HepG2 (cell line): ENCODE data around the gene ZCCHC7. TPM values are rescaled to one million over a fixed set of nuclear protein-coding genes. Genes with fewer than 3 reads are reported as not detected.

Source experiments
- ATF1 ChIP-seq: IDR thresholded peaks from 2 replicates; pipeline ENCODE4 v1.6.1; 2016; ENCODE audit warnings: mild to moderate bottlenecking, control low read depth
- DNMT3B ChIP-seq: conservative IDR thresholded peaks from 2 replicates; pipeline ENCODE4 v1.6.1; 2016; ENCODE audit warnings: missing biosample characterization, control low read depth
- GTF3A ChIP-seq: sonication (generic); formaldehyde crosslinking; conservative IDR thresholded peaks from 2 replicates; pipeline ENCODE4 v1.4.0; 2020; ENCODE audit warnings: mild to moderate bottlenecking, missing genetic modification reagents
- ZNF431 ChIP-seq: sonication (generic); formaldehyde crosslinking; IDR thresholded peaks from 2 replicates; pipeline ENCODE4 v1.9.0; 2022; ENCODE audit warnings: missing genetic modification reagents, low read depth, mild to moderate bottlenecking, borderline replicate concordance
- polyA plus RNA-seq, 8 experiments: library from polyadenylated mRNA; depleted of rRNA in 3 of 8; stranded (reverse) in 7 of 8; unstranded in 1 of 8; fragments of >200 nt; fragmentation: Illumina TruSeq in 4 of 8; extraction: Trizol in 4 of 8; gene quantifications; 2 replicates each; pipeline versions ENCODE4 v1.2.1 to v1.2.3, GENCODE V29; 2011 to 2016; ENCODE audit warnings: low read depth in 4 of 8, missing spikeins in 1 of 8, mixed read lengths in 1 of 8; ENCODE audit not compliant: insufficient read depth in 1 of 8
- total RNA-seq, 5 experiments: library from RNA; depleted of rRNA; stranded (reverse); fragments of >200 nt; fragmentation: Illumina TruSeq; extraction: Trizol; gene quantifications; 2 replicates each; pipeline ENCODE4 v1.2.3, GENCODE V29; 2016; ENCODE audit warnings: low read depth in 1 of 5
- TF ChIP-seq, protein P1 (sequence below): sonication (generic); formaldehyde crosslinking; IDR thresholded peaks from 2 replicates; pipeline ENCODE4 v1.4.0; 2020; ENCODE audit warnings: mild to moderate bottlenecking, missing genetic modification reagents
- TF ChIP-seq, protein P2 (sequence below): sonication (generic); formaldehyde crosslinking; IDR thresholded peaks from 2 replicates; pipeline ENCODE4 v1.4.0; 2020; ENCODE audit warnings: low read depth, missing genetic modification reagents
- TF ChIP-seq, protein P3 (sequence below): sonication (generic); formaldehyde crosslinking; IDR thresholded peaks from 2 replicates; pipeline ENCODE4 v1.5.0; 2020; ENCODE audit warnings: mild to moderate bottlenecking, missing genetic modification reagents, borderline replicate concordance

Gene ZCCHC7
- total and polyA plus RNA-seq, 2 of the 13 experiments (the other 11 are each of a cell fraction or from before 2014, with no cell fraction given): 13.6 to 19.3 TPM

DNA sequence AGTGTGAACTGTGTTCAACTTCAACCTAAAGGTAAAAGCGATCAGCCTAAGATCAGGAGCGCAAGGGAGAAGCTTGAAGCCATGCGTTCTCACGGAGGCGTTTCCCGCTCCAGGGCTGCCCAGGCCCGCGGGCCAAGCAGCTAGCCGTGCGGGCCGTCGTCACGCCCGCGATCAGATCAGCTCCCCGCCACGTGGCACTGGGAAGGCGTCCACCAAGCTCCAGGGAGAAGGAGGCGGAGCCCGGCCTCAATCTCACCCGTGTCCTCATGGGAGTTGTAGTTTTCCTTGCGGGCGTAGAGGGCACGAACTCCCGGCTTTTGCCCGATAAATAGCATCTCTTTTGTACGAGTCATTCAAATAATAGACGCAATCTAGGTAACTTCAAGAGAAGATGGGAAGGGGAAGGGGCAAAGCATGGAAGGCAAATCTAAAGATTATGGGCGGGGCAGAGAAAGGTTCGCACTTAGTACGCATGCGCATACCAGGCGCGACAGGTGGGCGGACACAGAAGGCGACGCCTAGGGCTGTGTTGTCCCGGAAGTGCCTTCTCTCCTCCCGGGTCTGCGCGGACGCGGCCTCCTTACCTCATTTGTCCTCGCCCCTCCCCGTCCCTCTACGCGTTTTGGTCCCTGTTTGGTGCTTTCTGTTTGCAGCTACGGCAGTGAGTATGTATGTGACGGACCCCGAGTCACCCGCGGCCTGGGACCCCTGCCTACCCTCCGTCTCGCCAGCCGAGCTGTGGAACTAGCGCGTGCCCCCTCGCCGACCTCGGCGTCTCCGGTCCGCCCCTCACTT lies 40.8 kb upstream of the ZCCHC7 start (continued):
- TF ChIP-seq, protein P1, sequence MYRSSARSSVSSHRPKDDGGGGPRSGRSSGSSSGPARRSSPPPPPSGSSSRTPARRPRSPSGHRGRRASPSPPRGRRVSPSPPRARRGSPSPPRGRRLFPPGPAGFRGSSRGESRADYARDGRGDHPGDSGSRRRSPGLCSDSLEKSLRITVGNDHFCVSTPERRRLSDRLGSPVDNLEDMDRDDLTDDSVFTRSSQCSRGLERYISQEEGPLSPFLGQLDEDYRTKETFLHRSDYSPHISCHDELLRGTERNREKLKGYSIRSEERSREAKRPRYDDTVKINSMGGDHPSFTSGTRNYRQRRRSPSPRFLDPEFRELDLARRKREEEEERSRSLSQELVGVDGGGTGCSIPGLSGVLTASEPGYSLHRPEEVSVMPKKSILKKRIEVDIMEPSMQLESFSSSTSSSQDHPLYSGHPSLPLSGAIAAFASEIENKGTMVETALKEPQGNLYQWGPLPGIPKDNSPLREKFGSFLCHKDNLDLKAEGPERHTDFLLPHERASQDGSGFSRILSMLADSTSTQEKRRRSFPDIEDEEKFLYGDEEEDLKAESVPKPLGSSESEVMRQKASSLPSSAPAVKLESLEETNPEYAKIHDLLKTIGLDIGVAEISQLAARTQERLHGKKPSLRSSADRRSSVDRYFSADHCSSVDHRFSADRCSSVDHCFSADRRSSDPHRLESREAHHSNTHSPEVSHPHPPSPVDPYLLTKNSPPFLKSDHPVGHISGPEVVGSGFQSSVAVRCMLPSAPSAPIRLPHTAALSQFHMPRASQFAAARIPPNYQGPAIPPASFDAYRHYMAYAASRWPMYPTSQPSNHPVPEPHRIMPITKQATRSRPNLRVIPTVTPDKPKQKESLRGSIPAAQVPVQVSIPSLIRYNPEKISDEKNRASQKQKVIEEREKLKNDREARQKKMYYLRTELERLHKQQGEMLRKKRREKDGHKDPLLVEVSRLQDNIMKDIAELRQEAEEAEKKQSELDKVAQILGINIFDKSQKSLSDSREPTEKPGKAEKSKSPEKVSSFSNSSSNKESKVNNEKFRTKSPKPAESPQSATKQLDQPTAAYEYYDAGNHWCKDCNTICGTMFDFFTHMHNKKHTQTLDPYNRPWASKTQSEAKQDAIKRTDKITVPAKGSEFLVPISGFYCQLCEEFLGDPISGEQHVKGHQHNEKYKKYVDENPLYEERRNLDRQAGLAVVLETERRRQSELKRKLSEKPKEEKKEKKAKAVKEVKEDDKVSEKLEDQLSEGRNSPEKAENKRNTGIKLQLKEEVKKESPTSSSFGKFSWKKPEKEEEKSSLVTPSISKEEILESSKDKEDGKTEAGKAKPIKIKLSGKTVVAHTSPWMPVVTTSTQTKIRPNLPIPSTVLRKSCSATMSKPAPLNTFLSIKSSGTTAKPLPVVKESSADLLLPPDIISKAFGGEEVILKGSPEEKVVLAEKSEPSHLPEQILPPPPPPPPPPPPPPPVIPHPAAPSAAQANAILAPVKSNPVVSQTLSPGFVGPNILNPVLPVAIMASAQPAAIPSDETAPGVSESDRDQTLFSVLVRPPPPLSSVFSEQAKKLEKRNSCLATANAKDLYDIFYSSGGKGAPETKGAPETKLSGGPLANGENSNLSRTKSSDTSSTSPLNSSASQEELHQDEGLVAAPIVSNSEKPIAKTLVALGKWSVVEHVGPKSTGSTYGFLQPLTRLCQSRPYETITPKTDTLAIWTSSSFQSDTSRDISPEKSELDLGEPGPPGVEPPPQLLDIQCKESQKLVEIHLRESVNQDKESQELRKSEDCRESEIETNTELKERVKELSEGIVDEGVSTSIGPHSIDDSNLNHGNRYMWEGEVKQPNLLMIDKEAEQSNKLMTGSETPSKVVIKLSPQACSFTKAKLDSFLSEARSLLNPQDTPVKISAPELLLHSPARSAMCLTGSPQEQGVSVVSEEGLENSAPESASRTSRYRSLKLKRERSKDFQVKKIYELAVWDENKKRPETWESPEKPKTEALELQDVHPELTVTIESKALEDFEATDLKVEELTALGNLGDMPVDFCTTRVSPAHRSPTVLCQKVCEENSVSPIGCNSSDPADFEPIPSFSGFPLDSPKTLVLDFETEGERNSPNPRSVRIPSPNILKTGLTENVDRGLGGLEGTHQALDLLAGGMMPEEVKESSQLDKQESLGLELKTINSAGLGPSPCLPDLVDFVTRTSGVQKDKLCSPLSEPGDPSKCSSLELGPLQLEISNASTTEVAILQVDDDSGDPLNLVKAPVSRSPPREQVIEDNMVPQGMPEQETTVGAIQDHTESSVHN: peak; percentile 97
- TF ChIP-seq ZNF431 (peak; percentile 99), GTF3A (CRISPR knock-in tag) (no peak), ATF1 (CRISPR knock-in tag) (peak; percentile 61; the same call in 1 of the 2 replicates), DNMT3B (CRISPR knock-in tag) (peak; percentile 99)
- TF ChIP-seq, protein P2, sequence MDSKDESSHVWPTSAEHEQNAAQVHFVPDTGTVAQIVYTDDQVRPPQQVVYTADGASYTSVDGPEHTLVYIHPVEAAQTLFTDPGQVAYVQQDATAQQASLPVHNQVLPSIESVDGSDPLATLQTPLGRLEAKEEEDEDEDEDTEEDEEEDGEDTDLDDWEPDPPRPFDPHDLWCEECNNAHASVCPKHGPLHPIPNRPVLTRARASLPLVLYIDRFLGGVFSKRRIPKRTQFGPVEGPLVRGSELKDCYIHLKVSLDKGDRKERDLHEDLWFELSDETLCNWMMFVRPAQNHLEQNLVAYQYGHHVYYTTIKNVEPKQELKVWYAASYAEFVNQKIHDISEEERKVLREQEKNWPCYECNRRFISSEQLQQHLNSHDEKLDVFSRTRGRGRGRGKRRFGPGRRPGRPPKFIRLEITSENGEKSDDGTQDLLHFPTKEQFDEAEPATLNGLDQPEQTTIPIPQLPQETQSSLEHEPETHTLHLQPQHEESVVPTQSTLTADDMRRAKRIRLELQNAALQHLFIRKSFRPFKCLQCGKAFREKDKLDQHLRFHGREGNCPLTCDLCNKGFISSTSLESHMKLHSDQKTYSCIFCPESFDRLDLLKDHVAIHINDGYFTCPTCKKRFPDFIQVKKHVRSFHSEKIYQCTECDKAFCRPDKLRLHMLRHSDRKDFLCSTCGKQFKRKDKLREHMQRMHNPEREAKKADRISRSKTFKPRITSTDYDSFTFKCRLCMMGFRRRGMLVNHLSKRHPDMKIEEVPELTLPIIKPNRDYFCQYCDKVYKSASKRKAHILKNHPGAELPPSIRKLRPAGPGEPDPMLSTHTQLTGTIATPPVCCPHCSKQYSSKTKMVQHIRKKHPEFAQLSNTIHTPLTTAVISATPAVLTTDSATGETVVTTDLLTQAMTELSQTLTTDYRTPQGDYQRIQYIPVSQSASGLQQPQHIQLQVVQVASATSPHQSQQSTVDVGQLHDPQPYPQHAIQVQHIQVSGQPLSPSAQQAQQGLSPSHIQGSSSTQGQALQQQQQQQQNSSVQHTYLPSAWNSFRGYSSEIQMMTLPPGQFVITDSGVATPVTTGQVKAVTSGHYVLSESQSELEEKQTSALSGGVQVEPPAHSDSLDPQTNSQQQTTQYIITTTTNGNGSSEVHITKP (CRISPR knock-in tag): peak; percentile 68; the same call in 1 of the 2 replicates
- TF ChIP-seq, protein P3, sequence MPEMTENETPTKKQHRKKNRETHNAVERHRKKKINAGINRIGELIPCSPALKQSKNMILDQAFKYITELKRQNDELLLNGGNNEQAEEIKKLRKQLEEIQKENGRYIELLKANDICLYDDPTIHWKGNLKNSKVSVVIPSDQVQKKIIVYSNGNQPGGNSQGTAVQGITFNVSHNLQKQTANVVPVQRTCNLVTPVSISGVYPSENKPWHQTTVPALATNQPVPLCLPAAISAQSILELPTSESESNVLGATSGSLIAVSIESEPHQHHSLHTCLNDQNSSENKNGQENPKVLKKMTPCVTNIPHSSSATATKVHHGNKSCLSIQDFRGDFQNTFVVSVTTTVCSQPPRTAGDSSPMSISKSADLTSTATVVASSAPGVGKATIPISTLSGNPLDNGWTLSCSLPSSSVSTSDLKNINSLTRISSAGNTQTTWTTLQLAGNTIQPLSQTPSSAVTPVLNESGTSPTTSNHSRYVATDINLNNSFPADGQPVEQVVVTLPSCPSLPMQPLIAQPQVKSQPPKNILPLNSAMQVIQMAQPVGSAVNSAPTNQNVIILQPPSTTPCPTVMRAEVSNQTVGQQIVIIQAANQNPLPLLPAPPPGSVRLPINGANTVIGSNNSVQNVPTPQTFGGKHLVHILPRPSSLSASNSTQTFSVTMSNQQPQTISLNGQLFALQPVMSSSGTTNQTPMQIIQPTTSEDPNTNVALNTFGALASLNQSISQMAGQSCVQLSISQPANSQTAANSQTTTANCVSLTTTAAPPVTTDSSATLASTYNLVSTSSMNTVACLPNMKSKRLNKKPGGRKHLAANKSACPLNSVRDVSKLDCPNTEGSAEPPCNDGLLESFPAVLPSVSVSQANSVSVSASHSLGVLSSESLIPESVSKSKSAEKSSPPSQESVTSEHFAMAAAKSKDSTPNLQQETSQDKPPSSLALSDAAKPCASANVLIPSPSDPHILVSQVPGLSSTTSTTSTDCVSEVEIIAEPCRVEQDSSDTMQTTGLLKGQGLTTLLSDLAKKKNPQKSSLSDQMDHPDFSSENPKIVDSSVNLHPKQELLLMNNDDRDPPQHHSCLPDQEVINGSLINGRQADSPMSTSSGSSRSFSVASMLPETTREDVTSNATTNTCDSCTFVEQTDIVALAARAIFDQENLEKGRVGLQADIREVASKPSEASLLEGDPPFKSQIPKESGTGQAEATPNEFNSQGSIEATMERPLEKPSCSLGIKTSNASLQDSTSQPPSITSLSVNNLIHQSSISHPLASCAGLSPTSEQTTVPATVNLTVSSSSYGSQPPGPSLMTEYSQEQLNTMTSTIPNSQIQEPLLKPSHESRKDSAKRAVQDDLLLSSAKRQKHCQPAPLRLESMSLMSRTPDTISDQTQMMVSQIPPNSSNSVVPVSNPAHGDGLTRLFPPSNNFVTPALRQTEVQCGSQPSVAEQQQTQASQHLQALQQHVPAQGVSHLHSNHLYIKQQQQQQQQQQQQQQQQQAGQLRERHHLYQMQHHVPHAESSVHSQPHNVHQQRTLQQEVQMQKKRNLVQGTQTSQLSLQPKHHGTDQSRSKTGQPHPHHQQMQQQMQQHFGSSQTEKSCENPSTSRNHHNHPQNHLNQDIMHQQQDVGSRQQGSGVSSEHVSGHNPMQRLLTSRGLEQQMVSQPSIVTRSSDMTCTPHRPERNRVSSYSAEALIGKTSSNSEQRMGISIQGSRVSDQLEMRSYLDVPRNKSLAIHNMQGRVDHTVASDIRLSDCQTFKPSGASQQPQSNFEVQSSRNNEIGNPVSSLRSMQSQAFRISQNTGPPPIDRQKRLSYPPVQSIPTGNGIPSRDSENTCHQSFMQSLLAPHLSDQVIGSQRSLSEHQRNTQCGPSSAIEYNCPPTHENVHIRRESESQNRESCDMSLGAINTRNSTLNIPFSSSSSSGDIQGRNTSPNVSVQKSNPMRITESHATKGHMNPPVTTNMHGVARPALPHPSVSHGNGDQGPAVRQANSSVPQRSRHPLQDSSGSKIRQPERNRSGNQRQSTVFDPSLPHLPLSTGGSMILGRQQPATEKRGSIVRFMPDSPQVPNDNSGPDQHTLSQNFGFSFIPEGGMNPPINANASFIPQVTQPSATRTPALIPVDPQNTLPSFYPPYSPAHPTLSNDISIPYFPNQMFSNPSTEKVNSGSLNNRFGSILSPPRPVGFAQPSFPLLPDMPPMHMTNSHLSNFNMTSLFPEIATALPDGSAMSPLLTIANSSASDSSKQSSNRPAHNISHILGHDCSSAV (CRISPR knock-in tag): peak; percentile 71; the same call in 1 of the 2 replicates
